HG03442 (cell line): ENCODE data around the gene SAMD15.
"Not testable (repeated sequence)": the region's sequence is repeated elsewhere in the genome, so short reads cannot be mapped to it uniquely, and the experiment has no call there.

Source experiments
- ATAC-seq: cut with Tn5 transposase; IDR thresholded peaks from one replicate; pipeline ENCODE4 v1.9.1; 2021; ENCODE audit warnings: mild to moderate bottlenecking, moderate library complexity; ENCODE audit not compliant: unreplicated experiment

SAMD15 gene

GRCh38 chr14:77376771-77377501, at the start of gene SAMD15, which contains the start of gene TMED8:
Gene SAMD15 (plus strand): TSS chr14:77377379. CDS start chr14:77377419, 40 bp downstream.
Gene TMED8 (minus strand): TSS chr14:77377094. CDS start chr14:77377053, 41 bp downstream.
- peak; percentile 85 for ATAC-seq

- no peak for ATAC-seq
Observed at GRCh38 chr14:77329872-77330271, 47.3 kb upstream of the SAMD15 start.

GRCh38 chr14:77335576-77335975, 41.6 kb upstream of the SAMD15 start:
- ATAC-seq = no peak

DNA sequence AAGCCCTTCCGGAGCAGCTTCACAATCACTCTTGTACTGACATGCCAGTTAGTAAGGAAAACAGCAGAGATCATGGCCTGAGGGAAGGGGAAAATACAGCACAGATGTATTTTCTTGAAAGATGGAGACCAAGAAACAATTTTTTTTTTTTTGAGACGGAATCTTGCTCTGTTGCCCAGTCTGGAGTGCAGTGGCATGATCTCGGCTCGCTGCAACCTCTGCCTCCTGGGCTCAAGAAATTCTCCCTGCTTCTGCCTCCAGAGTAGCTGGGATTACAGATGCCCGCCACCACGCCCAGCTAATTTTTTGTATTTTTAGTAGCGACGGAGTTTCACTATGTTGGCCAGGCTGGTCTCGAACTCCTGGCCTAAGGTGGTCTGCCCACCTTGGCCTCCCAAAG, 39.9 kb upstream of the SAMD15 start:
- not testable (repeated sequence) for ATAC-seq

- ATAC-seq = no peak
Observed at GRCh38 chr14:77337880-77338279, 39.3 kb upstream of the SAMD15 start.

GRCh38 chr14:77338302-77338701, 38.9 kb upstream of the SAMD15 start:
- ATAC-seq = no peak

DNA sequence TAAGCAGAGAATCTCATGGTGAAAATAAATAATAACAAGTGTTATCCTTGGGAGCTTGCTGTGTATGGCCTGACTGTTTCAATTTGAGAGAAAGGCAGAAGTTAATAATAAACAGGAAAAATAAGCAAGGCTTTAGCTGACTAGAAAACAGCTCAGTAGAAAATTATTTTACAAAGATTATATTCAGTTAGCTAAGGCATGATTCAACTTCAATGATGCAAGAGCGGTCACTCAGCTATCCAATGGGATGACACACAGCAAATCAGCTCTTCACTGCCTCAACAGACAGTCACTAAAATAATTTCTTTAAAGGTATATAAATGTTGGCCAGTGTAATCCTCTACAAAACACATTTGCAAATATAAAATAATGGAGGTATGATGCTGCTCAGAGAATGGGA, 37.8 kb upstream of the SAMD15 start:
- ATAC-seq = no peak

- no peak for ATAC-seq
Observed at GRCh38 chr14:77340389-77340788, 36.8 kb upstream of the SAMD15 start.

DNA sequence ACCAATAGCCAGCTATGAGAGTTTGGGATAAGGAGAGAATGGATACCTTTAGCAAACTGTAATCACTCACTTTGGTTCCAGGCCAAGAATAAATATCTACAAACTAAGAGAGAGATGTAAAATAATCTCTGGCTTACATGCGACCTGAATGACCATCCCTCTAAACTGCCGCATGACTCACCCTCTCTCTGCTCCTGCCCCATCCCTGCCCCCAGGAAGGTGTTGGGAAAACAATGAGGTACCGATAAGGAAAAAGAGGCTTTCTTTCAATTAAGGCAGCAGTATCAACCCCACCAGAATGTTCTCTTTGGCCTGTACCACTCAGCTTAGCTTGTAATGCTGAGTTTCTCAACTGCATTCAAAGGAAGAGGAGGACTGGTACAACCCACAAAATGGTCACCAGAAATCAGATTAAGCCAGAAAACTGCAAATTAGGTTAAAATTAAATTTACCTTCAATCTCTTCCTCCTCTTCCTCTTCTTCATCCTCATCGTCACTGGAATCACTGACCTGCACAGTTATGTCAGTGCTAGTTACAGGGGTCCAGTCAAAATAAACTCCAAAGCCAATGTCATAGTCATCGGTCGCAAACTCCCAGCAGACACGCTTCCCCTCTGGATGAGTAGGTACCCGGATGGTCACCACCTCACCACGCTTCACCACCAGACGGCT, 34.3 kb upstream of the SAMD15 start:
- no peak for ATAC-seq

- ATAC-seq = no peak
Observed at GRCh38 chr14:77343662-77344061, 33.5 kb upstream of the SAMD15 start.

GRCh38 chr14:77344377-77344996, 32.7 kb upstream of the SAMD15 start:
- ATAC-seq = no peak

DNA sequence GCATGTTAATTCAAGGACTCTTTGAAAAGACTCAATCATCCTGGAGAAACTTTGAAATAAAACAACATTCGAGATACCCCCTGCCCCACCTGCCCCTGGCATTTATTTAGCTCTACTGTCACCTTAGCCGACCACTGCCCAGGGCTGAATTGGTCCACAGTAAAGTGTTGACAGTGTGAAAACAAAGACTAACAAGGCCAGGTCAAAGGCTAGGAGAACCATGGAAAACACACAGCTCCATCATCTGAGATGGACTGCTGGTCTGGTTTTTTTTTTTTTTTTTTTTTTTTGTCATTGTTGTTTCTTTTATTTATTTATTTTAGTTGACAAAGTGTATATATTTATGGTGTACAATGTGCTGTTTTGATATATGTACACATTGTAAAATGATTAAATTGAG, 30.7 kb upstream of the SAMD15 start:
- no peak for ATAC-seq

- ATAC-seq = no peak
Observed at GRCh38 chr14:77347751-77348150, 29.4 kb upstream of the SAMD15 start.

- no peak for ATAC-seq
Observed at GRCh38 chr14:77353469-77354141, 23.6 kb upstream of the SAMD15 start.

DNA sequence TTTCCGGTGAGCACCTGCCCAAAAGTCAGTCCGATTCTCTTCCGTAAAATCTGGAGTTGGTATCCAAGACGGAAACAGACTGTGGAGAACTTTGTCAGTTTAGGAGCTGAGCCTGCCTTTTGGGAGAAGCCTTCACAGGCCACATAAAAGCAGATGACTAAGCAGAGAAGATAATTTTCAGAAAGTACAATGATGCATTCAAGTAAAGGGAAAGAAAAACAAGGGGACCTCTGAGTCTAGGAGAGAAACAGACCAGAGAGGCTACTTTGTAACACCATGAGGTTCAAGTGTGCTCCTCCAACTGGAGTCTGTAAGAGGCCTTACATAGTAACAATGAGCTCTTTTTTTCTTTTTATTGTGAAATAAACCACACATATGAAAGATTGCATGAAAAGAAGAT, 21.4 kb upstream of the SAMD15 start:
- no peak for ATAC-seq

- ATAC-seq = no peak
Observed at GRCh38 chr14:77356899-77357298, 20.3 kb upstream of the SAMD15 start.

GRCh38 chr14:77359626-77360025, 17.6 kb upstream of the SAMD15 start:
- no peak for ATAC-seq

- ATAC-seq = no peak
Observed at GRCh38 chr14:77364146-77364545, 13.0 kb upstream of the SAMD15 start.

GRCh38 chr14:77369285-77369684, 7.9 kb upstream of the SAMD15 start:
- no peak for ATAC-seq

DNA sequence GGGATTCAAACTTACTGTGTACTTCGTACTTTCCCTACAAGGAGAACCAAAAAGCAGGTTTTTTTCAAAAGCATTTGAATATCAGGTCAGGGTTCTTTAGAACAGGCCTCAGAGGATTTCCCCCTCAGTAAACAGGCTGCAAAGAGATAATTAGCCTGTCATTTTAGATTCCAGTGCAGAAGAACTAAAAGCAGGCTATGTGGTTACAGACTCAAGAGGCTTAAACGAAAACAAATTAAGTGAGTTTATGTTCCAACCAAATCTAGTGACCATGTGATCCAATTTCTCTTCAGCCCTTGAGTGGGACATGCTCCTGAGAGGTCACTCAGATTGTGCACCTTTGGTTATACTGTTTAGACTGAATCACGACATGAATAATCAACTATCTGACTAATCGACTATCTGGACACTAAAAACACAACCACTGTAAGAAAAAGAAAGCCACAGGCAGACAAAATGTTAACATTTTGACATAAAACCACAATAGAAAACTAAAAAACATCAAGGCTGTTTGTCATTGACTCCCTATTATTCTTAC, 4.8 kb upstream of the SAMD15 start:
- peak; percentile 19 for ATAC-seq
